GM12878 (cell line): ENCODE results near the gene NPR2. TPM values are rescaled to one million over a fixed set of nuclear protein-coding genes. Genes with fewer than 3 reads are reported as not detected.

Experiments
- ATAC-seq: fragments of 200-7000 bp; cut with Tn5 transposase; 3 replicates; pipeline ENCODE4 v1.9.1; 2020; ENCODE audit warnings: mild to moderate bottlenecking, moderate library complexity
- BruUV-seq: library from RNA; stranded (reverse); fragments of 400-500 nt; replicated peaks from 2 replicates; lab custom pipeline; 2021; lab: Mats Ljungman, UMichigan
- CTCF ChIA-PET: fragments of 300-600 bp; sonication (Branson Sonifier 250); formaldehyde crosslinking; extraction: SDS; loops from one replicate; lab custom pipeline; 2021; ENCODE audit warnings: inconsistent platforms; lab: Yijun Ruan, JAX
- POLR2A ChIA-PET: fragments of 350-600 bp; formaldehyde crosslinking; extraction: SDS; loops from one replicate; lab custom pipeline; 2021; ENCODE audit warnings: inconsistent platforms; lab: Charles Lee
- RAD21 ChIA-PET: fragments of 300-600 bp; sonication (Branson Sonifier 250); formaldehyde crosslinking; loops from one replicate; lab custom pipeline; 2023; ENCODE audit warnings: antibody characterized with exemption; ENCODE audit not compliant: unreplicated experiment; lab: Charles Lee
- SMC1A ChIA-PET: fragments of 300-600 bp; sonication (Branson Sonifier 250); formaldehyde crosslinking; loops from one replicate; lab custom pipeline; 2023; ENCODE audit not compliant: unreplicated experiment, uncharacterized antibody; lab: Charles Lee
- DNase-seq: peaks from one replicate; pipeline ENCODE4 v3.0.0-alpha.2; 2011; ENCODE audit warnings: low read depth, low spot score
- FAIRE-seq: peaks from 3 replicates; lab custom pipeline; 2011; peaks lifted over from hg19 to GRCh38; lab: Jason Lieb, UNC
- H2AFZ ChIP-seq: 2 replicates; pipeline ENCODE4 v1.6.0; 2011; ENCODE audit warnings: low read depth, low read length, control low read depth; ENCODE audit not compliant: control insufficient read depth
- H3K27ac ChIP-seq: 2 replicates; pipeline ENCODE4 v1.5.1; 2011; ENCODE audit warnings: control low read depth; ENCODE audit not compliant: control insufficient read depth, insufficient read depth
- H3K27me3 ChIP-seq, 2 experiments: replicated peaks in 1 of 2; 2 replicates each; pipeline versions ENCODE4 v1.6.0 to v1.6.1; 2011; ENCODE audit warnings: low read length in 1 of 2; ENCODE audit not compliant: control insufficient read depth in 2 of 2, insufficient read depth in 2 of 2
- H3K36me3 ChIP-seq, 2 experiments: 2 replicates each; pipeline ENCODE4 v1.5.1; 2011; ENCODE audit warnings: low read length in 1 of 2; ENCODE audit not compliant: control insufficient read depth in 2 of 2, insufficient read depth in 2 of 2
- H3K4me1 ChIP-seq: 2 replicates; pipeline ENCODE4 v1.6.1; 2011; ENCODE audit warnings: mild to moderate bottlenecking, low read length, moderate library complexity, mixed read lengths; ENCODE audit not compliant: control insufficient read depth, insufficient read depth
- H3K4me2 ChIP-seq: 2 replicates; pipeline ENCODE4 v1.6.0; 2011; ENCODE audit warnings: control low read depth; ENCODE audit not compliant: control insufficient read depth, insufficient read depth
- H3K4me3 ChIP-seq: fragments of 200-600 bp; sonication (generic); 2 replicates; pipeline ENCODE4 v1.5.1; 2016
- H3K79me2 ChIP-seq: 2 replicates; pipeline ENCODE4 v1.6.0; 2011; ENCODE audit warnings: low read length; ENCODE audit not compliant: control insufficient read depth, insufficient read depth
- H3K9ac ChIP-seq: 2 replicates; pipeline ENCODE4 v1.8.0; 2011; ENCODE audit warnings: low read length, control low read depth, mixed read lengths; ENCODE audit not compliant: control insufficient read depth, insufficient read depth
- H3K9me3 ChIP-seq: replicated peaks from 3 replicates; pipeline ENCODE4 v1.5.1; 2011; ENCODE audit warnings: mild to moderate bottlenecking, low read length; ENCODE audit not compliant: control insufficient read depth, insufficient read depth
- H4K20me1 ChIP-seq: 2 replicates; pipeline ENCODE4 v1.6.0; 2011; ENCODE audit not compliant: control insufficient read depth, insufficient read depth
- CHD4 ChIP-seq: fragments of 200-600 bp; sonication (generic); IDR thresholded peaks from 2 replicates; pipeline ENCODE4 v1.6.1; 2016; ENCODE audit warnings: mild to moderate bottlenecking
- CUX1 ChIP-seq: IDR thresholded peaks from 2 replicates; pipeline ENCODE4 v1.6.1; 2012; ENCODE audit warnings: improper control_type of control experiment, low read depth, low read length; ENCODE audit not compliant: insufficient replicate concordance
- E2F8 ChIP-seq: fragments of 450-650 bp; IDR thresholded peaks from 2 replicates; pipeline ENCODE4 v1.6.1; 2018; ENCODE audit warnings: mild to moderate bottlenecking, low read depth, moderate library complexity; ENCODE audit not compliant: partially characterized antibody
- EED ChIP-seq: sonication (generic); IDR thresholded peaks from 2 replicates; pipeline ENCODE4 v1.6.1; 2016; ENCODE audit warnings: antibody characterized with exemption, low read depth
- GATAD2B ChIP-seq: fragments of 450-650 bp; conservative IDR thresholded peaks from 2 replicates; pipeline ENCODE4 v1.6.1; 2017; ENCODE audit warnings: low read depth, mild to moderate bottlenecking, moderate library complexity
- MYB ChIP-seq: fragments of 150-350 bp; IDR thresholded peaks from 2 replicates; pipeline ENCODE4 v1.6.1; 2014; ENCODE audit warnings: mild to moderate bottlenecking, low read depth, low read length, borderline replicate concordance
- NR2C2 ChIP-seq: IDR thresholded peaks from 2 replicates; pipeline ENCODE4 v1.6.1; 2011; ENCODE audit warnings: borderline replicate concordance, low read depth; ENCODE audit not compliant: control insufficient read depth, insufficient read length
- POLR2A ChIP-seq: IDR thresholded peaks from 2 replicates; pipeline ENCODE4 v1.6.1; 2011; ENCODE audit warnings: low read depth, mild to moderate bottlenecking, low read length
- RBBP5 ChIP-seq: fragments of 200-600 bp; sonication (generic); conservative IDR thresholded peaks from 2 replicates; pipeline ENCODE4 v1.6.1; 2016
- RFX5 ChIP-seq: IDR thresholded peaks from 2 replicates; pipeline ENCODE4 v1.6.1; 2011; ENCODE audit warnings: low read depth, low read length, improper control_type of control experiment
- SMAD1 ChIP-seq: fragments of 450-650 bp; IDR thresholded peaks from 2 replicates; pipeline ENCODE4 v1.6.1; 2018; ENCODE audit warnings: mild to moderate bottlenecking, low read depth; ENCODE audit not compliant: partially characterized antibody
- SPI1 ChIP-seq: IDR thresholded peaks from 2 replicates; pipeline ENCODE4 v1.6.1; 2011; ENCODE audit warnings: low read depth, mild to moderate bottlenecking, low read length, moderate library complexity, borderline replicate concordance; ENCODE audit not compliant: insufficient read depth
- STAT3 ChIP-seq: IDR thresholded peaks from 2 replicates; pipeline ENCODE4 v1.6.1; 2011; ENCODE audit warnings: low read depth, low read length, improper control_type of control experiment
- ZBED1 ChIP-seq: IDR thresholded peaks from 2 replicates; pipeline ENCODE4 v1.6.1; 2016; ENCODE audit warnings: borderline replicate concordance
- WGBS: methylation state at CpG from one replicate; pipeline ENCODE4 v1.1.6; 2016; ENCODE audit warnings: low lambda C conversion rate; ENCODE audit not compliant: insufficient replicate concordance, insufficient coverage; ENCODE audit errors: missing lambda C conversion rate; 5-methylcytosine and 5-hydroxymethylcytosine counted together
- in situ Hi-C: fragments of 300-500 bp; cut with MboI; formaldehyde crosslinking; loops from 9 replicates; pipeline ENCODE4 v1.14.3; 2018; ENCODE audit warnings: mixed read lengths
- intact Hi-C: fragments of 100-400 bp; cut with micrococcal nuclease; formaldehyde crosslinking; loops from one replicate; pipeline ENCODE4 v1.14.2; 2022; ENCODE audit not compliant: unreplicated experiment
- polyA plus RNA-seq, 11 experiments: library from polyadenylated mRNA; depleted of rRNA in 4 of 11; unstranded in 6 of 11; stranded (reverse) in 5 of 11; fragments of >200 nt; fragmentation: Nextera tagmentation in 4 of 11; fragmentation: Illumina TruSeq in 1 of 11; extraction: Ambion mirVana in 4 of 11; extraction: Trizol in 1 of 11; gene quantifications; 1 replicate in 1 of 11; 2 replicates in 10 of 11; pipeline versions ENCODE4 v1.2.1 to v1.2.3, GENCODE V29; 2011 to 2016; ENCODE audit warnings: inconsistent platforms in 2 of 11, missing spikeins in 2 of 11, low read depth in 1 of 11
- total RNA-seq, 4 experiments: library from RNA; depleted of rRNA in 3 of 4; stranded (reverse); fragments of >200 nt in 3 of 4; fragmentation: Illumina TruSeq in 1 of 4; extraction: Trizol in 1 of 4; gene quantifications; 2 replicates each; pipeline versions ENCODE4 v1.2.1 to v1.2.3, GENCODE V29; 2013 to 2021

The NPR2 gene
- total and polyA plus RNA-seq, 10 of the 15 experiments (the other 5 are each of a cell fraction or from before 2014, with no cell fraction given) = 2.0 to 20.9 (median 6.8) TPM

GRCh38 chr9:35854091-35854762 lies 62.8 kb downstream of the NPR2 start:
- FAIRE-seq (no peak), DNase-seq (no peak), ATAC-seq (no peak)
- no peaks in the 10 kb centered on the region for H3K36me3 ChIP-seq
- RAD21 ChIA-PET = no interaction called here
- no peak overlapping the region for H3K27ac ChIP-seq
- H3K9ac ChIP-seq = no peak overlapping the region
- H3K4me1 ChIP-seq = no peaks in the 10 kb centered on the region
- in situ Hi-C loops (no loop called here), intact Hi-C loops (no loop called here)
- WGBS = 54% methylated on average over 7 of the region's 7 CpGs
- H3K9me3 ChIP-seq = no peaks in the 10 kb centered on the region
- H3K4me3 ChIP-seq = no peak overlapping the region
- H3K4me2 ChIP-seq = no peak overlapping the region
- no TSS peak for BruUV-seq
- no peak overlapping the region for H2AFZ ChIP-seq
- SMC1A ChIA-PET = interaction anchor here (1.2 kb wide), 1 partner anchor 28 kb away, joined by 6 read pairs; no protein-coding TSS in a partner anchor
- CTCF ChIA-PET = interaction anchor here (0.9 kb wide), 1 partner anchor 24 kb away, joined by 5 read pairs; no protein-coding TSS in a partner anchor
- no peaks in the 10 kb centered on the region for H4K20me1 ChIP-seq
- no peaks in the 10 kb centered on the region for H3K27me3 ChIP-seq
- POLR2A ChIA-PET = no interaction called here
- TF ChIP-seq SPI1 = no peak
- TF ChIP-seq SMAD1 = no peak
- no peak for TF ChIP-seq RBBP5
- no peak for TF ChIP-seq GATAD2B
- TF ChIP-seq POLR2A = no peak
- TF ChIP-seq MYB = no peak
- no peak for TF ChIP-seq NR2C2
- no peak for TF ChIP-seq STAT3
- no peak for TF ChIP-seq EED
- TF ChIP-seq E2F8 = no peak
- no peak for TF ChIP-seq ZBED1
- TF ChIP-seq RFX5 = no peak
- no peak for TF ChIP-seq CHD4
- no peak for TF ChIP-seq CUX1
- no peaks in the 10 kb centered on the region for H3K79me2 ChIP-seq
